PC-9 (cell line): ENCODE results near the gene NEIL3.

ENCODE experiments used
- CTCF ChIP-seq: fragments of 200-600 bp; sonication (generic); conservative IDR thresholded peaks from 2 replicates; pipeline ENCODE4 v1.6.1; 2017; ENCODE audit warnings: mixed run types, antibody characterized with exemption, mild to moderate bottlenecking, moderate library complexity
- EZH2 ChIP-seq: fragments of 200-600 bp; sonication (generic); IDR thresholded peaks from 2 replicates; pipeline ENCODE4 v1.8.0; 2017; ENCODE audit warnings: antibody characterized with exemption, low read depth

DNA sequence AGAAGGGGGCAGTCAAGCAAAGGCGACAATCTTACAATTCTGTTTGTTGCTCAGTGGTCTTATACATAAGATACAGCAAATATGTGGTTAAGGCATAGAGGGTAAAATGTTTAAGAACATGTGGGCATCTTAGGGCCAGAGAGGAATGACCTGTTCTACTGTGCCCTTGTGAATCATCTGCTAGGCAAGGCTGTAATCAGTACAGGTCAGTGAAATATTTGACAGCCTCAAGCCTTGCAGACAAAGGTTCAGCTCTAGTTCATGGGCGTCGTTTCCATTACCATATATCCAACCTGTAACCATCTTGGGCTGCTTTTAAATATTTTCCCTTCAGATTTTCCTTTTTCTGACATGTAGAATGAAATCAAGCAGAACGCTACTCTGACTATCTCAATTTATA lies 95.3 kb downstream of the NEIL3 start:
- TF ChIP-seq EZH2 (no peak), CTCF (no peak)
